Measurements from ENCODE around the gene OGFOD1. TPM values are rescaled to one million over a fixed set of nuclear protein-coding genes. Genes with fewer than 3 reads are reported as not detected.

Gene OGFOD1
- total RNA-seq, 1 experiment from 2014 or later = 51.6 TPM

DNA sequence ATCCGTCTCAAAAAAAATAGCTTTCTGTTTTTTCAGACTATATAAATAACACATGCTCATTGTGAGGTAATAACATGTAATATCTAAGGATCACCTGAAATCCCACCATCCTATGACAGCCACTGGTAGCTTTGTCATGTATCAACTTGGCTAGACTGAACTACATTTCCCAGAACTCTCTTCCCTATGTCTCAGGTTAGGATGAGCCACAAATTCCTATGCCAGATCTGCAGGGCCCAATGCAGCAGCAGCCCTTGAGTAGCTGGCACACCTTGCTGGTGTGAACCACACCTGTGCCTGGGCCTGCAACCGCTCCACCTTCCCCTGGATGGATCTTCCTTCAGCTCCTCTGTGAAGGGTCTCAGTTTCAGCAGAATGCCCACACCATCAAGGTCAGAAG is 28.1 kb downstream of the OGFOD1 start (continued):
- TF ChIP-seq SRF (IDR thresholded peaks at IDR 0.05; ENCODE audit: low read depth) (no peak), CEBPB (IDR thresholded peaks at IDR 0.05; ENCODE audit: low read depth) (no peak), EGR1 (IDR thresholded peaks at IDR 0.05; ENCODE audit: low read depth) (no peak), SIN3A (IDR thresholded peaks at IDR 0.05; ENCODE audit: low read depth) (no peak)
- TF ChIP-seq, protein P1, sequence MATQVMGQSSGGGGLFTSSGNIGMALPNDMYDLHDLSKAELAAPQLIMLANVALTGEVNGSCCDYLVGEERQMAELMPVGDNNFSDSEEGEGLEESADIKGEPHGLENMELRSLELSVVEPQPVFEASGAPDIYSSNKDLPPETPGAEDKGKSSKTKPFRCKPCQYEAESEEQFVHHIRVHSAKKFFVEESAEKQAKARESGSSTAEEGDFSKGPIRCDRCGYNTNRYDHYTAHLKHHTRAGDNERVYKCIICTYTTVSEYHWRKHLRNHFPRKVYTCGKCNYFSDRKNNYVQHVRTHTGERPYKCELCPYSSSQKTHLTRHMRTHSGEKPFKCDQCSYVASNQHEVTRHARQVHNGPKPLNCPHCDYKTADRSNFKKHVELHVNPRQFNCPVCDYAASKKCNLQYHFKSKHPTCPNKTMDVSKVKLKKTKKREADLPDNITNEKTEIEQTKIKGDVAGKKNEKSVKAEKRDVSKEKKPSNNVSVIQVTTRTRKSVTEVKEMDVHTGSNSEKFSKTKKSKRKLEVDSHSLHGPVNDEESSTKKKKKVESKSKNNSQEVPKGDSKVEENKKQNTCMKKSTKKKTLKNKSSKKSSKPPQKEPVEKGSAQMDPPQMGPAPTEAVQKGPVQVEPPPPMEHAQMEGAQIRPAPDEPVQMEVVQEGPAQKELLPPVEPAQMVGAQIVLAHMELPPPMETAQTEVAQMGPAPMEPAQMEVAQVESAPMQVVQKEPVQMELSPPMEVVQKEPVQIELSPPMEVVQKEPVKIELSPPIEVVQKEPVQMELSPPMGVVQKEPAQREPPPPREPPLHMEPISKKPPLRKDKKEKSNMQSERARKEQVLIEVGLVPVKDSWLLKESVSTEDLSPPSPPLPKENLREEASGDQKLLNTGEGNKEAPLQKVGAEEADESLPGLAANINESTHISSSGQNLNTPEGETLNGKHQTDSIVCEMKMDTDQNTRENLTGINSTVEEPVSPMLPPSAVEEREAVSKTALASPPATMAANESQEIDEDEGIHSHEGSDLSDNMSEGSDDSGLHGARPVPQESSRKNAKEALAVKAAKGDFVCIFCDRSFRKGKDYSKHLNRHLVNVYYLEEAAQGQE (IDR thresholded peaks at IDR 0.05; ENCODE audit: low read depth) = no peak

DNA sequence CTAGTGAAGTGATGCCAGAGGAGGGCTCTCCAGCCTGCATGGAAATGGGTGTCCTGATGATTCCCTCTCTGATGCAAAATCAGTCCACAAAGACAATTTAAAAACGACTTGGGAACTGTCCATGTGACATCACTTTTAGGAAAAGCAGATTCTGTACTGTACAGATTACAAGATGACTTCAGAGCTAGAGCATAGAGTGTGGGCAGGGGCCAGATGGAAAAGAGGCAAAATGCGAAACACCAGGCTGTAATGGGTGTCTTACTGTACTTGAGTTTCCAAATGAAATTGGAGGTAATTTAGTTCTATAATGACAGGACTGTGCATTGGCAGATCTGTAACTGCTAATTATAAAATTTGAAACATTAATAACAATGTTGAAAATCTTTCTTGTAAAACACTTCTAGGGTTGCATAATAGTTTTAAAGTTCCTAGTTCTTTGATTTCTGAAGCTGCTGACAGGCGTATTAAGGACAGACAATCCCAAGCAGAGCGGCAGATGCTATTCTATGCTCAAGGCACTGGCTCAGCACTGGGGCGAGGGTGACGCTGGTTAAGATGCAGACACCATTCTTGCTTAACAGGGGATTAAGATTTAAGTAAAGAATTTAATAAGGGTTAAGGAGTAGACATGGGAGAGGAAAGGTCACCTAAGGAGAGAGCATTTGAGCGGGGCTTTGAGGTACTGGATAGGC is 29.6 kb downstream of the OGFOD1 start:
- intact Hi-C loops (cut with micrococcal nuclease) = no loop called here
- no TSS peak for BruUV-seq (replicated peaks)
- ATAC-seq (no peak), DNase-seq (ENCODE audit: low read depth, low spot score) (no peak)
- Histone ChIP-seq H3K4me3 (replicated peaks in 1 of 2; ENCODE audit: low read depth in 1 of 2, low read length in 2 of 2) (no peak overlapping the region), H3K9ac (ENCODE audit: low read length) (no peak overlapping the region), H3K4me2 (ENCODE audit: low read length) (no peak overlapping the region), H3K36me3 (ENCODE audit: control insufficient read depth in 1 of 2, insufficient read depth in 2 of 2, low read length in 2 of 2) (peaks cover 6 to 28% of the 10 kb centered on the region in 2 experiments; a peak in 3 of 4 replicates), H3K9me2 (ENCODE audit: insufficient read depth) (no peaks in the 10 kb centered on the region), H3K9me3 (ENCODE audit: control insufficient read depth in 1 of 2, insufficient read depth in 1 of 2, low read depth in 1 of 2, low read length in 2 of 2) (no peaks in the 10 kb centered on the region), H3K79me2 (ENCODE audit: insufficient read depth, low read length) (no peaks in the 10 kb centered on the region), H3K4me1 (ENCODE audit: control insufficient read depth in 1 of 2, insufficient read depth in 2 of 2, low read length in 2 of 2) (peaks cover 2 to 23% of the 10 kb centered on the region in 2 experiments; a peak in 2 of 4 replicates), H3K27me3 (ENCODE audit: insufficient read depth, low read length) (no peaks in the 10 kb centered on the region), H4K20me1 (ENCODE audit: insufficient read depth) (no peaks in the 10 kb centered on the region), H2AFZ (ENCODE audit: low read depth, low read length, poor library complexity, severe bottlenecking) (no peak overlapping the region), H3K27ac (ENCODE audit: low read depth, low read length) (no peak overlapping the region)
- no peak for TF ChIP-seq JUND (IDR thresholded peaks at IDR 0.05)
- TF ChIP-seq, protein P2, sequence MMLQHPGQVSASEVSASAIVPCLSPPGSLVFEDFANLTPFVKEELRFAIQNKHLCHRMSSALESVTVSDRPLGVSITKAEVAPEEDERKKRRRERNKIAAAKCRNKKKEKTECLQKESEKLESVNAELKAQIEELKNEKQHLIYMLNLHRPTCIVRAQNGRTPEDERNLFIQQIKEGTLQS (IDR thresholded peaks at IDR 0.05) = no peak
- TF ChIP-seq, protein P1 (IDR thresholded peaks at IDR 0.05; ENCODE audit: low read depth) = no peak
- ChIA-PET CTCF (no interaction called here), RAD21 (ENCODE audit: low non-redundant PET in 1 of 2, low total read pairs in 2 of 2, uncharacterized antibody in 2 of 2, unreplicated experiment in 2 of 2) (no interaction called here), POLR2A (no interaction called here)

Data from HCT116 (cell line).